ENCODE data around the gene PTGR3. TPM values are rescaled to one million over a fixed set of nuclear protein-coding genes. Genes with fewer than 3 reads are reported as not detected.

PTGR3 gene
- total and polyA plus RNA-seq, 4 donors: 10.1 to 22.2 (median 21.4) TPM

DNA sequence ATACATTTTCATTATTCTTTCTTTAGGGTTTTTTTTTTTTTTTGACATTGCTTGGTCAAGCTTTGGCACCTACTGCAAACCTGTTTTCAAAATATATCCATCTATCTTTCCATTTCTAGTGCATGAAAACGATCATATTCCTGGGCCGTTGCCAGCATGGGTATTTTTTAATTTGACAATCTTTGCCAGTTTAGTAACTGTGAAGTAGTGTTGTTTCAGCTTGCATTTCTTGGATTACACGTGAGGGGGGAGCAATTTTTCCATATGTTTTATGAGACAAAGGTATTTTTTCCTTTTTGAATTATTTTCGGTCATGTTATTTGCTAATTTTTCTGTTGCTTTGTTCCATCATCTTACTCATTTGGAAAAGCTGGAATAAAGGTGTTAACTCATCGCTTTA lies 42.5 kb upstream of the PTGR3 start:
- ATAC-seq (ENCODE audit: insufficient read depth, low FRiP score) (no peak), DNase-seq (no peak)
- no peak for TF ChIP-seq CTCF (IDR thresholded peaks at IDR 0.05; ENCODE audit: control extremely low read depth, extremely low read depth)
- no peaks in the 10 kb centered on the region for H3K27me3 ChIP-seq (ENCODE audit: control insufficient read depth in 3 of 3, insufficient read depth in 3 of 3, low read length in 2 of 3)
- no peak overlapping the region for H3K4me3 ChIP-seq
- H3K4me1 ChIP-seq (ENCODE audit: control insufficient read depth in 5 of 5, insufficient read depth in 5 of 5, low read length in 5 of 5): peaks cover 7 to 69% (median 17%) of the 10 kb centered on the region in 5 donors
- H3K36me3 ChIP-seq (ENCODE audit: control insufficient read depth in 4 of 4, insufficient read depth in 4 of 4, low read length in 4 of 4): no peaks in the 10 kb centered on the region
- no peak overlapping the region for H3K27ac ChIP-seq (ENCODE audit: low read depth in 1 of 2, low read length in 1 of 2)
- no peak overlapping the region for H3K9ac ChIP-seq (ENCODE audit: insufficient read depth in 1 of 2, low read length in 2 of 2)
- H3K9me3 ChIP-seq (ENCODE audit: control insufficient read depth in 4 of 4, insufficient read depth in 3 of 4, low read length in 3 of 4): no peaks in the 10 kb centered on the region
- WGBS, 2 donors: 80 to 81% methylated on average over 5 of the region's 5 CpGs

DNA sequence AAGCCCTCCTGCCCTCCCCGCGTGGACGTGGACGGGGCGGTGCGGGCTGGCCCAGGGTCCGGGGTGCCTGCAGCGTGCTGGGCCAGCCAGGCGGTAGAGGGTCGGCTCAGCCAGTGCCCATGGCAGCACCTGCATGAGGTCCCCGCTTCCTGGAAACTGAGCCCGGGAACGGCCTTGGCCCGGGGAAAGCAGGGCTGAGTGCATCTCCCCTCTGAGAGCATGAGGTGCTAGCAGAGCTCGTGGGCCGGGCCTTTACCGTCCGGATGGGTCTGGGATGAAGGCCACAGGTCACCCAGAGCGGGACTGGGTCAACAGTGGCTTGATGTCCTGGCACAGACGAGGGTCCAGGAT lies 41.5 kb upstream of the PTGR3 start:
- TF ChIP-seq CTCF (IDR thresholded peaks at IDR 0.05; ENCODE audit: control extremely low read depth, extremely low read depth): no peak
- 94 to 95% methylated on average over 20 of the region's 20 CpGs for WGBS, 2 donors
- no peak for DNase-seq

GRCh38 chr18:75249672-75250470 lies 40.9 kb upstream of the PTGR3 start:
- Histone ChIP-seq H3K36me3 (ENCODE audit: control insufficient read depth in 4 of 4, insufficient read depth in 4 of 4, low read length in 4 of 4) (no peaks in the 10 kb centered on the region), H3K4me1 (ENCODE audit: control insufficient read depth in 5 of 5, insufficient read depth in 5 of 5, low read length in 5 of 5) (peaks cover 7 to 69% (median 17%) of the 10 kb centered on the region in 5 donors), H3K27me3 (ENCODE audit: control insufficient read depth in 3 of 3, insufficient read depth in 3 of 3, low read length in 2 of 3) (no peaks in the 10 kb centered on the region), H3K9me3 (ENCODE audit: control insufficient read depth in 4 of 4, insufficient read depth in 3 of 4, low read length in 3 of 4) (no peaks in the 10 kb centered on the region), H3K9ac (ENCODE audit: insufficient read depth in 1 of 2, low read length in 2 of 2) (no peak overlapping the region), H3K27ac (ENCODE audit: low read depth in 1 of 2, low read length in 1 of 2) (peak overlapping the region in 1 of 2 donors; percentile 37), H3K4me3 (no peak overlapping the region)
- no peak for ATAC-seq (ENCODE audit: insufficient read depth, low FRiP score)
- WGBS, 2 donors: 68 to 80% methylated on average over 18 of the region's 18 CpGs
- DNase-seq: no peak
- no peak for TF ChIP-seq CTCF (IDR thresholded peaks at IDR 0.05; ENCODE audit: control extremely low read depth, extremely low read depth)

More for the DNA sequence above, 41.5 kb upstream of the PTGR3 start:
- Histone ChIP-seq H3K27ac (ENCODE audit: low read depth in 1 of 2, low read length in 1 of 2) (no peak overlapping the region), H3K27me3 (ENCODE audit: control insufficient read depth in 3 of 3, insufficient read depth in 3 of 3, low read length in 2 of 3) (no peaks in the 10 kb centered on the region), H3K4me1 (ENCODE audit: control insufficient read depth in 5 of 5, insufficient read depth in 5 of 5, low read length in 5 of 5) (peaks cover 7 to 69% (median 17%) of the 10 kb centered on the region in 5 donors), H3K4me3 (no peak overlapping the region), H3K9ac (ENCODE audit: insufficient read depth in 1 of 2, low read length in 2 of 2) (no peak overlapping the region), H3K9me3 (ENCODE audit: control insufficient read depth in 4 of 4, insufficient read depth in 3 of 4, low read length in 3 of 4) (no peaks in the 10 kb centered on the region), H3K36me3 (ENCODE audit: control insufficient read depth in 4 of 4, insufficient read depth in 4 of 4, low read length in 4 of 4) (no peaks in the 10 kb centered on the region)
- no peak for ATAC-seq (ENCODE audit: insufficient read depth, low FRiP score)

Data from lung (tissue), 12 donors.